ENCODE results near the gene SVOP.

DNA sequence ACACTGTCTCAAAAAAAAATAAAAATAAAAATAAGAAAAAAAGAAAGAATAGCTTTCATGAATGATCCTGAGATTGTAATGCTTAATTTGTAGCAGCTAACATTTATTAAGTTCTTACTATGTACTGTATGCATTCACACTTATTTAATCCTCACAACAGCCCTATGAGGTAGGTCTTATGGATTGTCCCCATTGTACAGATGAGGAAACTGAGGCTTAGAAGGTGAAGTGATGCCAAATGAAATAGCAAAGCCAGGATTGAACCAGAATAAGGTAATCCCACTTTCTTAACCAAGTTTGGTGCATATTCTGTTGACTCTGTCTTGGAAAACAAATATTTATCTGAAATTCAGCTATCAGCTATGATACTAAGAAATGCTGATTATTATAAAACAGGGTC lies 33.7 kb upstream of the SVOP start:
- TF ChIP-seq, protein P1, sequence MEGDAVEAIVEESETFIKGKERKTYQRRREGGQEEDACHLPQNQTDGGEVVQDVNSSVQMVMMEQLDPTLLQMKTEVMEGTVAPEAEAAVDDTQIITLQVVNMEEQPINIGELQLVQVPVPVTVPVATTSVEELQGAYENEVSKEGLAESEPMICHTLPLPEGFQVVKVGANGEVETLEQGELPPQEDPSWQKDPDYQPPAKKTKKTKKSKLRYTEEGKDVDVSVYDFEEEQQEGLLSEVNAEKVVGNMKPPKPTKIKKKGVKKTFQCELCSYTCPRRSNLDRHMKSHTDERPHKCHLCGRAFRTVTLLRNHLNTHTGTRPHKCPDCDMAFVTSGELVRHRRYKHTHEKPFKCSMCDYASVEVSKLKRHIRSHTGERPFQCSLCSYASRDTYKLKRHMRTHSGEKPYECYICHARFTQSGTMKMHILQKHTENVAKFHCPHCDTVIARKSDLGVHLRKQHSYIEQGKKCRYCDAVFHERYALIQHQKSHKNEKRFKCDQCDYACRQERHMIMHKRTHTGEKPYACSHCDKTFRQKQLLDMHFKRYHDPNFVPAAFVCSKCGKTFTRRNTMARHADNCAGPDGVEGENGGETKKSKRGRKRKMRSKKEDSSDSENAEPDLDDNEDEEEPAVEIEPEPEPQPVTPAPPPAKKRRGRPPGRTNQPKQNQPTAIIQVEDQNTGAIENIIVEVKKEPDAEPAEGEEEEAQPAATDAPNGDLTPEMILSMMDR (IDR thresholded peaks at IDR 0.05; ENCODE audit: low read depth, low read length, poor library complexity, severe bottlenecking), result no peak
- no peak for TF ChIP-seq EZH2phosphoT487 (IDR thresholded peaks at IDR 0.05; ENCODE audit: borderline replicate concordance, low read length)

All from DOHH2 (cell line).